Measurements from ENCODE around the gene ADAM12.
"Not testable (repeated sequence)": the region's sequence is repeated elsewhere in the genome, so short reads cannot be mapped to it uniquely, and the experiment has no call there.

DNA sequence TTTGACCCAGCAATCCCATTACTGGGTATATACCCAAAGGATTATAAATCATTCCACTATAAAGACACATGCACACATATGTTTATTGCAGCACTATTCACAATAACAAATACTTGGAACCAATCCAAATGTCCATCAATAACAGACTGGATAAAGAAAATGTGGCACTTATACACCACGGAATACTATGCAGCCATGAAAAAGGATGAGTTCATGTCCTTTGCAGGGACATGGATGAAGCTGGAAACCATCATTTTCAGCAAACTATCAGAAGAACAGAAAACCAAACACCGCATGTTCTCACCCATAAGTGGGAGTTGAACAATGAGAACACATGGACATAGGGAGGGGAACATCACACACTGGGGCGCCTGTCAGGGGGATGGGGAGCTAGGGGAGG, 9.1 kb downstream of the ADAM12 start:
- not testable (repeated sequence) for TF ChIP-seq POLR2A (IDR thresholded peaks at IDR 0.05)
- TF ChIP-seq, protein P1, sequence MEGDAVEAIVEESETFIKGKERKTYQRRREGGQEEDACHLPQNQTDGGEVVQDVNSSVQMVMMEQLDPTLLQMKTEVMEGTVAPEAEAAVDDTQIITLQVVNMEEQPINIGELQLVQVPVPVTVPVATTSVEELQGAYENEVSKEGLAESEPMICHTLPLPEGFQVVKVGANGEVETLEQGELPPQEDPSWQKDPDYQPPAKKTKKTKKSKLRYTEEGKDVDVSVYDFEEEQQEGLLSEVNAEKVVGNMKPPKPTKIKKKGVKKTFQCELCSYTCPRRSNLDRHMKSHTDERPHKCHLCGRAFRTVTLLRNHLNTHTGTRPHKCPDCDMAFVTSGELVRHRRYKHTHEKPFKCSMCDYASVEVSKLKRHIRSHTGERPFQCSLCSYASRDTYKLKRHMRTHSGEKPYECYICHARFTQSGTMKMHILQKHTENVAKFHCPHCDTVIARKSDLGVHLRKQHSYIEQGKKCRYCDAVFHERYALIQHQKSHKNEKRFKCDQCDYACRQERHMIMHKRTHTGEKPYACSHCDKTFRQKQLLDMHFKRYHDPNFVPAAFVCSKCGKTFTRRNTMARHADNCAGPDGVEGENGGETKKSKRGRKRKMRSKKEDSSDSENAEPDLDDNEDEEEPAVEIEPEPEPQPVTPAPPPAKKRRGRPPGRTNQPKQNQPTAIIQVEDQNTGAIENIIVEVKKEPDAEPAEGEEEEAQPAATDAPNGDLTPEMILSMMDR (IDR thresholded peaks at IDR 0.05) = not testable (repeated sequence)

Measured in uterus (tissue), 2 donors.